Measurements from ENCODE around the gene NUDCD3. TPM values are rescaled to one million over a fixed set of nuclear protein-coding genes. Genes with fewer than 3 reads are reported as not detected.

The NUDCD3 gene
- total RNA-seq, 4 donors from 2014 or later = 54.3 to 101 (median 64.4) TPM

DNA sequence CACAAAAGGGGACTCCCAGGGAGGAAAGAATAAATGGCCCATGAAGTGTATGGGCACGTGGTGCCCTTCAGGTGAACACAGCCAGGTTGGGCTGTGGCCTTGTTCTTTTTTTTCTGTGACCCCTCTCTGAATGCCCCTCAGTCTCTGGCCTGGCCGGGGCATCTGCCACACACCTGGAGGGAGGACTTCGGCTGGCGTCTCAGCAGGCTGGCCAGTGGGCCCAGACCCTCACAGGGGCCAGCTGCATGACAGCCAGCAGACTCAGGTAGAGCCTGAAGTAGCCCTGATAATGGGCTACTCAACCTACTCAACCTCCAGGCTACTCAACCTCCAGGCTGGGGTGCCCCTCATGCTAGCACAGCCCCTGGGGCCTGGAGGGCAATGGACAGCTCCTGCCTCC, 155.3 kb downstream of the NUDCD3 start:
- TF ChIP-seq POLR2AphosphoS5 (IDR thresholded peaks at IDR 0.05) (no peak), EP300 (IDR thresholded peaks at IDR 0.05) (no peak), POLR2A (IDR thresholded peaks at IDR 0.05) (no peak)
- TF ChIP-seq, protein P1, sequence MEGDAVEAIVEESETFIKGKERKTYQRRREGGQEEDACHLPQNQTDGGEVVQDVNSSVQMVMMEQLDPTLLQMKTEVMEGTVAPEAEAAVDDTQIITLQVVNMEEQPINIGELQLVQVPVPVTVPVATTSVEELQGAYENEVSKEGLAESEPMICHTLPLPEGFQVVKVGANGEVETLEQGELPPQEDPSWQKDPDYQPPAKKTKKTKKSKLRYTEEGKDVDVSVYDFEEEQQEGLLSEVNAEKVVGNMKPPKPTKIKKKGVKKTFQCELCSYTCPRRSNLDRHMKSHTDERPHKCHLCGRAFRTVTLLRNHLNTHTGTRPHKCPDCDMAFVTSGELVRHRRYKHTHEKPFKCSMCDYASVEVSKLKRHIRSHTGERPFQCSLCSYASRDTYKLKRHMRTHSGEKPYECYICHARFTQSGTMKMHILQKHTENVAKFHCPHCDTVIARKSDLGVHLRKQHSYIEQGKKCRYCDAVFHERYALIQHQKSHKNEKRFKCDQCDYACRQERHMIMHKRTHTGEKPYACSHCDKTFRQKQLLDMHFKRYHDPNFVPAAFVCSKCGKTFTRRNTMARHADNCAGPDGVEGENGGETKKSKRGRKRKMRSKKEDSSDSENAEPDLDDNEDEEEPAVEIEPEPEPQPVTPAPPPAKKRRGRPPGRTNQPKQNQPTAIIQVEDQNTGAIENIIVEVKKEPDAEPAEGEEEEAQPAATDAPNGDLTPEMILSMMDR (IDR thresholded peaks at IDR 0.05) = no peak
- Histone ChIP-seq H3K4me3 (no peak overlapping the region), H3K9me3 (no peaks in the 10 kb centered on the region), H3K4me1 (peaks cover 2% of the 10 kb centered on the region), H3K36me3 (no peaks in the 10 kb centered on the region), H3K27me3 (no peaks in the 10 kb centered on the region), H3K27ac (no peak overlapping the region)
- DNase-seq (ENCODE audit: low spot score in 2 of 2) = no peak
- WGBS = 80% methylated on average over 2 of the region's 4 CpGs

DNA sequence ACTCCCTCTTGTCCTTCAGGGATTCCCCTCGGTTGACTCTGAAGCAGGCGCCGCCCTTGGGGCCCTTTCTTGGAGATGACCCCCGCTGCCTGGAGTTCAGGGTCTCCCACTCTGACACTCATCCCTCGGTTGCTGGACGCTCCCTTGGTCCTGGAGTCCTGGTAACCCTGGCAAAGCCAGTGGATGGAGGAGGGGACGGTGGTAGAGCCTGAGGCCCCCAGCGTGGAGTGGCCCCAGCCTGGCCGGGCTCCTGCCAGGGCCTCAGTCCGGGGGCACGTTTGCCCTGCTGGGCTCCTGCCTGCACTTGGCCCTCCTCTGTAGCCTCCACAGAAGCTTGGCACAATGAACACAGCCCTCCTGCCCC, 155.7 kb downstream of the NUDCD3 start:
- Histone ChIP-seq H3K36me3 (no peaks in the 10 kb centered on the region), H3K9me3 (no peaks in the 10 kb centered on the region), H3K4me3 (no peak overlapping the region), H3K27me3 (no peaks in the 10 kb centered on the region), H3K27ac (no peak overlapping the region), H3K4me1 (peaks cover 2% of the 10 kb centered on the region)
- TF ChIP-seq POLR2AphosphoS5 (IDR thresholded peaks at IDR 0.05) (no peak), POLR2A (IDR thresholded peaks at IDR 0.05) (no peak), EP300 (IDR thresholded peaks at IDR 0.05) (no peak)
- TF ChIP-seq, protein P1 (IDR thresholded peaks at IDR 0.05) = no peak
- no peak for DNase-seq (ENCODE audit: low spot score in 2 of 2)
- 82% methylated on average over 9 of the region's 11 CpGs for WGBS

DNA sequence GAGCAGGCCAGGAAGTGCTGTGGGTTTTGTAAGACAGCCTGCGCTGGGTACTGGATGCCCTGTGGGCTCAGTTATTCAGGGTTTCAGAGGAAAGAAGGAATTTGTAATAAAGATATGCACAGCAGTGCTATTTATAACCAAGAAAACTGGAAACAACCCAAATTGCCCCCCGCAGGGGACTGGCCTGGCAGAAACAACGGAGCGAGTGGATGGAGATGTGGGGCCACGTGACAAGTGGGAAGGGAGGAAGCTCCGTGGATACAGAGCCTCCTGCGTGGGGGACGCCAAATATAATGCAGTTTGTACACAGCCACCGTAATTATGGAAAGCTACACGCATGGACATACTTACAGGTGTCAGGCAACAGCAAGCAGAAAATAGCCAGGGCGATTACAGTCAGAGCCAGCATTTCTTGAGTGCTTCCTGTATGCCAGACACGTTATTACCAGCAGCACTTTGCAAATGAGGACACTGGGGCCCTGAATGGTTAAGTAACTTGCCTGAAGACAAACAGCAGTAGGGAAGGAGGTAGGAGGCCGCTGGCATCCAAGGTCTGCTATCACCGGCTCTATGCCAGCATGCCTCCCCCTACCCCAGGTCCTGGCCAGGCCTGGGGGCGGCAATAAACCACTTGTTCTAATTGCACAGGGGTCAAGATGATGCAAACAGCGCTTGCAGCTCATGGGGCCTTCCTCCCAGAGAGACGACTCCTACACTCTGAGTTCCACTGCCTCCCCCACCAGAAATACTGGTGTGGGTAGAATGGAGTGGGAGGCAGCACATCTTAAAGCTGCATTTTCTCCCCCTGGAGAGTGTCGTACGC, 156.3 kb downstream of the NUDCD3 start:
- 70% methylated on average over 18 of the region's 19 CpGs for WGBS

DNA sequence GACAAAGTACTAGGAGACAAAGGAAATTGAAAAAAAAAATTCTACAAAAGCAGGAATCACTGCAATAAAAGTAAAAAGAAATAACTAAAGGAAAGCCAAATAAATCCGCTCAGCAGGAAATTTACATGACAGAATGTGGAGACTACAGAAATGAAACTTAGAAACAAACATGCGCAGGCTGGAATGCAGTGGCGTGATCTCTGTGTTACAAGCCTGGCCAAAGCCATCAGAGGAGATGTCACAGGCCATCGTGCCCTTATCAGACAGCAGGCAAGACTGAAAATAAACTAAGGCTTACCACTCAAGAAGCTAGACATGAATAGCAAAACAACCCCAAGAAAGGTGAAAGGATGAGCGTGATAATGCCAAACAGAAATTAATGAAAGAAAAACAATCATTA, 158.8 kb downstream of the NUDCD3 start:
- TF ChIP-seq, protein P1 (IDR thresholded peaks at IDR 0.05) = no peak
- no peak for TF ChIP-seq POLR2A (IDR thresholded peaks at IDR 0.05)
- no peak for TF ChIP-seq POLR2AphosphoS5 (IDR thresholded peaks at IDR 0.05)
- TF ChIP-seq EP300 (IDR thresholded peaks at IDR 0.05) = no peak
- 78% methylated on average over 5 of the region's 5 CpGs for WGBS
- H3K4me1 ChIP-seq = peaks cover 2% of the 10 kb centered on the region
- H3K27me3 ChIP-seq = peaks cover 10% of the 10 kb centered on the region
- H3K4me3 ChIP-seq = no peak overlapping the region
- DNase-seq (ENCODE audit: low spot score in 2 of 2) = no peak
- no peaks in the 10 kb centered on the region for H3K36me3 ChIP-seq
- no peaks in the 10 kb centered on the region for H3K9me3 ChIP-seq
- H3K27ac ChIP-seq = no peak overlapping the region

More for the DNA sequence above, 156.3 kb downstream of the NUDCD3 start:
- Histone ChIP-seq H3K36me3 (no peaks in the 10 kb centered on the region), H3K27me3 (no peaks in the 10 kb centered on the region), H3K9me3 (no peaks in the 10 kb centered on the region), H3K27ac (no peak overlapping the region), H3K4me1 (peaks cover 2% of the 10 kb centered on the region), H3K4me3 (no peak overlapping the region)
- DNase-seq (ENCODE audit: low spot score in 2 of 2) = no peak
- TF ChIP-seq, protein P1 (IDR thresholded peaks at IDR 0.05) = no peak
- TF ChIP-seq POLR2AphosphoS5 (IDR thresholded peaks at IDR 0.05) (no peak), POLR2A (IDR thresholded peaks at IDR 0.05) (no peak), EP300 (IDR thresholded peaks at IDR 0.05) (no peak)

DNA sequence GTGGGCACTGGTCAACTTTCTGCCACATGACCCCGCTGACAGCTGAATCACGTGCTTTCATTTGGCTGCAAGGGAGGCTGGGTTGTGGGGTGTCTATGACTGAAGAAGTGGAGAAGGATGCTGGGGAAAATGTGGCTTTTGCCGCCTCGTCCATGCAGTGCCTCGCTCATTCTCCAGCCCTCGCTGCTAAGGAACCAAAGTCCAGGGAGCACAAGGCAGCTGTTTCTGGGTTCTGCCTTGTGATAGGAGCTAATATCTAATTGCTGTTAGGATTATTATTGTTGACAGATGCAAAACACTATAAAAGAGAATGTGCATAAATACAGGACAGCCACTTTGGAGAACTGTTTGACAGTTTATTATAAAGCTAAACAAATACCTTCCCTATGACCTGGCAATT, 160.1 kb downstream of the NUDCD3 start:
- H3K27me3 ChIP-seq = peaks cover 23% of the 10 kb centered on the region
- no peak overlapping the region for H3K4me3 ChIP-seq
- TF ChIP-seq POLR2AphosphoS5 (IDR thresholded peaks at IDR 0.05) (no peak), EP300 (IDR thresholded peaks at IDR 0.05) (no peak), POLR2A (IDR thresholded peaks at IDR 0.05) (no peak)
- TF ChIP-seq, protein P1 (IDR thresholded peaks at IDR 0.05) = no peak
- H3K9me3 ChIP-seq = no peaks in the 10 kb centered on the region
- no peaks in the 10 kb centered on the region for H3K36me3 ChIP-seq
- H3K27ac ChIP-seq = no peak overlapping the region
- 82% methylated on average over 6 of the region's 6 CpGs for WGBS
- peaks cover 7% of the 10 kb centered on the region for H3K4me1 ChIP-seq
- no peak for DNase-seq (ENCODE audit: low spot score in 2 of 2)

All from suprapubic skin (tissue), 4 donors.